ENCODE results near the gene GHRH.

DNA sequence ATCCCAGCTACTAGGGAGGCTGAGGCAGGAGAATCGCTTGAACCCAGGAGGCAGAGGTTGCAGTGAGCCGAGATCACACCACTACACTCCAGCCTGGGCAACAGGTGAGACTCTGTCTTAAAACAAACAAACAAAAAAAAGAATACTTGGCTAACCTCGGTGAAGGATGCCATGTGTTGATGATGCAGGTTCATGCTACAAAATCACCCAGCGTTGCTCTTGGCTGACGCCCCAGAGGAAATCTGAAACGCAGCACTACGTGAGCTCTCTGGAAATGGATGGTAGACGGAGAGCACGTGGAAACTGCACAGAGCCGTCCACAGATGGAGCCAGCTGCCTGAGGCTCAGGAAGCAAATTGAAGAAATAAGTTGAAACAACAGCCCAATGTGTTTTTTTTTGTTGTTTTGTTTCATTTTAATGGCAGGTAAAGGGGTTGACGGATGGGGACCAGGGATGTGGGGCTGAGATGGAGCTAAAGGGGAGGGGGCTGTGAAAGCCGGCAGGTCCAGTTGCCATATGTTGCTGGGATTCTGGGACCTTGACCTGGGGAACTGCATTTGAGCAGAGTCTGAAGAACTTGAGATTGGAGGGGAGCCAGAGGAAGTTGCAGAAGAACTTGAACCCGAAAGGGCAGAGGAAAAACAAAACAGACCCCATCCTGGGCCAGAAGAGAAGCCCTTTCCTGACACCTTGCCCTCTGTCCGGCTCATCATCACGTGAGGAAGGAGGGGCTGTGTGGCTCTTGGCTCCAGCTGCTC is 15.1 kb upstream of the GHRH start:
- no peak for TF ChIP-seq SP1 (CRISPR knock-in tag; conservative IDR thresholded peaks at IDR 0.05)
- TF ChIP-seq ZBTB21 (CRISPR knock-in tag; IDR thresholded peaks at IDR 0.05; ENCODE audit: borderline replicate concordance): no peak
- no peak for TF ChIP-seq GABPB1 (CRISPR knock-in tag; IDR thresholded peaks at IDR 0.05)
